Activated T-cell treated with anti-CD3 and anti-CD28 coated beads, Interleukin-2, amount 50 U/mL, for 24 hours (primary cell): Measurements from ENCODE around the gene MBNL1.
"Not testable (repeated sequence)": the region's sequence is repeated elsewhere in the genome, so short reads cannot be mapped to it uniquely, and the experiment has no call there.

Experiments
- DNase-seq: peaks from one replicate; pipeline ENCODE4 v3.0.0-alpha.2; 2020
- H3K27ac Mint-ChIP-seq: 2 replicates; pipeline ENCODE4 v1.8.0; 2020; ENCODE audit warnings: mild to moderate bottlenecking, mixed read lengths
- H3K27me3 Mint-ChIP-seq: 2 replicates; pipeline ENCODE4 v1.8.0; 2020; ENCODE audit warnings: mixed read lengths
- H3K36me3 Mint-ChIP-seq: 2 replicates; pipeline ENCODE4 v1.8.0; 2020; ENCODE audit warnings: low read depth, mixed read lengths
- H3K4me1 Mint-ChIP-seq: 2 replicates; pipeline ENCODE4 v1.8.0; 2020; ENCODE audit warnings: low read depth, mixed read lengths
- H3K4me3 Mint-ChIP-seq: 2 replicates; pipeline ENCODE4 v1.8.0; 2020; ENCODE audit warnings: mild to moderate bottlenecking, moderate library complexity, mixed read lengths
- H3K9me3 Mint-ChIP-seq: 2 replicates; pipeline ENCODE4 v1.8.0; 2020; ENCODE audit warnings: mixed read lengths

Gene MBNL1

GRCh38 chr3:152319831-152320617 lies 51.3 kb downstream of the MBNL1 start:
- Mint-ChIP-seq H3K4me1 (peaks cover 84% of the 10 kb centered on the region), H3K9me3 (no peaks in the 10 kb centered on the region), H3K27me3 (no peaks in the 10 kb centered on the region), H3K4me3 (no peak overlapping the region), H3K27ac (peak overlapping the region; percentile 77), H3K36me3 (peaks cover 58% of the 10 kb centered on the region)
- no peak for DNase-seq

- peaks cover 56% of the 10 kb centered on the region for H3K36me3 Mint-ChIP-seq
- H3K9me3 Mint-ChIP-seq, result no peaks in the 10 kb centered on the region
- peak overlapping the region; percentile 66 for H3K27ac Mint-ChIP-seq
- no peak overlapping the region for H3K4me3 Mint-ChIP-seq
- no peaks in the 10 kb centered on the region for H3K27me3 Mint-ChIP-seq
- H3K4me1 Mint-ChIP-seq, result peaks cover 82% of the 10 kb centered on the region
- no peak for DNase-seq
These were observed 52.6 kb downstream of the MBNL1 start for GRCh38 chr3:152321200-152321954.

- Mint-ChIP-seq H3K27ac (peak overlapping the region; percentile 75), H3K36me3 (peaks cover 57% of the 10 kb centered on the region), H3K27me3 (no peaks in the 10 kb centered on the region), H3K9me3 (no peaks in the 10 kb centered on the region), H3K4me1 (peaks cover 81% of the 10 kb centered on the region), H3K4me3 (peak overlapping the region; percentile 26)
- no peak for DNase-seq
These were observed 53.2 kb downstream of the MBNL1 start for GRCh38 chr3:152321955-152322377.

- H3K27ac Mint-ChIP-seq, result peak overlapping the region; percentile 75
- no peaks in the 10 kb centered on the region for H3K27me3 Mint-ChIP-seq
- peaks cover 82% of the 10 kb centered on the region for H3K4me1 Mint-ChIP-seq
- peak overlapping the region; percentile 26 for H3K4me3 Mint-ChIP-seq
- DNase-seq, result no peak
- H3K9me3 Mint-ChIP-seq, result no peaks in the 10 kb centered on the region
- H3K36me3 Mint-ChIP-seq, result peaks cover 56% of the 10 kb centered on the region
These were observed 54.0 kb downstream of the MBNL1 start for GRCh38 chr3:152322756-152323155.

GRCh38 chr3:152323834-152324233 lies 55.1 kb downstream of the MBNL1 start:
- DNase-seq, result no peak
- peaks cover 54% of the 10 kb centered on the region for H3K36me3 Mint-ChIP-seq
- H3K4me3 Mint-ChIP-seq, result peak overlapping the region; percentile 19
- H3K27ac Mint-ChIP-seq, result peak overlapping the region; percentile 87
- no peaks in the 10 kb centered on the region for H3K27me3 Mint-ChIP-seq
- H3K4me1 Mint-ChIP-seq, result peaks cover 82% of the 10 kb centered on the region
- H3K9me3 Mint-ChIP-seq, result no peaks in the 10 kb centered on the region

- H3K27ac Mint-ChIP-seq, result peak overlapping the region; percentile 71
- H3K4me3 Mint-ChIP-seq, result no peak overlapping the region
- DNase-seq, result no peak
- H3K36me3 Mint-ChIP-seq, result peaks cover 47% of the 10 kb centered on the region
- peaks cover 79% of the 10 kb centered on the region for H3K4me1 Mint-ChIP-seq
- H3K27me3 Mint-ChIP-seq, result no peaks in the 10 kb centered on the region
- no peaks in the 10 kb centered on the region for H3K9me3 Mint-ChIP-seq
These were observed 56.4 kb downstream of the MBNL1 start for GRCh38 chr3:152325136-152325535.

GRCh38 chr3:152327203-152327602 lies 58.5 kb downstream of the MBNL1 start:
- peaks cover 52% of the 10 kb centered on the region for H3K36me3 Mint-ChIP-seq
- no peak overlapping the region for H3K4me3 Mint-ChIP-seq
- H3K4me1 Mint-ChIP-seq, result peaks cover 82% of the 10 kb centered on the region
- no peaks in the 10 kb centered on the region for H3K9me3 Mint-ChIP-seq
- H3K27ac Mint-ChIP-seq, result peak overlapping the region; percentile 32
- H3K27me3 Mint-ChIP-seq, result no peaks in the 10 kb centered on the region
- no peak for DNase-seq

- no peak for DNase-seq
- Mint-ChIP-seq H3K9me3 (no peaks in the 10 kb centered on the region), H3K36me3 (peaks cover 63% of the 10 kb centered on the region), H3K4me3 (no peak overlapping the region), H3K4me1 (peaks cover 87% of the 10 kb centered on the region), H3K27ac (peak overlapping the region; percentile 87), H3K27me3 (no peaks in the 10 kb centered on the region)
These were observed 60.1 kb downstream of the MBNL1 start for GRCh38 chr3:152328841-152329240.

- Mint-ChIP-seq H3K27ac (peak overlapping the region; percentile 96), H3K36me3 (peaks cover 74% of the 10 kb centered on the region), H3K9me3 (no peaks in the 10 kb centered on the region), H3K4me1 (peaks cover 89% of the 10 kb centered on the region), H3K4me3 (no peak overlapping the region), H3K27me3 (no peaks in the 10 kb centered on the region)
- DNase-seq, result no peak
These were observed 61.8 kb downstream of the MBNL1 start for GRCh38 chr3:152330559-152330958.

- H3K9me3 Mint-ChIP-seq, result no peaks in the 10 kb centered on the region
- H3K27me3 Mint-ChIP-seq, result no peaks in the 10 kb centered on the region
- H3K27ac Mint-ChIP-seq, result peak overlapping the region; percentile 96
- H3K4me1 Mint-ChIP-seq, result peaks cover 89% of the 10 kb centered on the region
- H3K4me3 Mint-ChIP-seq, result peak overlapping the region; percentile 45
- no peak for DNase-seq
- H3K36me3 Mint-ChIP-seq, result peaks cover 74% of the 10 kb centered on the region
These were observed 62.4 kb downstream of the MBNL1 start for GRCh38 chr3:152331018-152331541.

- Mint-ChIP-seq H3K27me3 (no peaks in the 10 kb centered on the region), H3K9me3 (no peaks in the 10 kb centered on the region), H3K4me1 (peaks cover 90% of the 10 kb centered on the region), H3K27ac (peak overlapping the region; percentile 96), H3K36me3 (peaks cover 75% of the 10 kb centered on the region), H3K4me3 (peak overlapping the region; percentile 16)
- DNase-seq, result no peak
These were observed 63.3 kb downstream of the MBNL1 start for GRCh38 chr3:152331998-152332397.

GRCh38 chr3:152333928-152334327 lies 65.2 kb downstream of the MBNL1 start:
- Mint-ChIP-seq H3K27me3 (no peaks in the 10 kb centered on the region), H3K27ac (peak overlapping the region; percentile 90), H3K4me3 (no peak overlapping the region), H3K4me1 (peaks cover 87% of the 10 kb centered on the region), H3K36me3 (peaks cover 83% of the 10 kb centered on the region), H3K9me3 (no peaks in the 10 kb centered on the region)
- no peak for DNase-seq

- H3K27me3 Mint-ChIP-seq, result no peaks in the 10 kb centered on the region
- peak overlapping the region; percentile 20 for H3K4me3 Mint-ChIP-seq
- no peak for DNase-seq
- H3K4me1 Mint-ChIP-seq, result peaks cover 88% of the 10 kb centered on the region
- H3K9me3 Mint-ChIP-seq, result no peaks in the 10 kb centered on the region
- H3K36me3 Mint-ChIP-seq, result peaks cover 87% of the 10 kb centered on the region
- H3K27ac Mint-ChIP-seq, result peak overlapping the region; percentile 90
These were observed 66.0 kb downstream of the MBNL1 start for GRCh38 chr3:152334761-152335160.

GRCh38 chr3:152335273-152335672 lies 66.5 kb downstream of the MBNL1 start:
- peaks cover 89% of the 10 kb centered on the region for H3K4me1 Mint-ChIP-seq
- peak overlapping the region; percentile 90 for H3K27ac Mint-ChIP-seq
- no peaks in the 10 kb centered on the region for H3K27me3 Mint-ChIP-seq
- peaks cover 90% of the 10 kb centered on the region for H3K36me3 Mint-ChIP-seq
- H3K4me3 Mint-ChIP-seq, result peak overlapping the region; percentile 31
- no peaks in the 10 kb centered on the region for H3K9me3 Mint-ChIP-seq
- no peak for DNase-seq

- not testable (repeated sequence) for DNase-seq, H3K9me3 Mint-ChIP-seq, H3K4me3 Mint-ChIP-seq, H3K27me3 Mint-ChIP-seq
- Mint-ChIP-seq H3K27ac (peak overlapping the region; percentile 61), H3K4me1 (peaks cover 83% of the 10 kb centered on the region), H3K36me3 (peaks cover 93% of the 10 kb centered on the region)
These were observed 68.6 kb downstream of the MBNL1 start for GRCh38 chr3:152337337-152337736.
